ENCODE measurements around the gene RSPO1. TPM values are rescaled to one million over a fixed set of nuclear protein-coding genes. Genes with fewer than 3 reads are reported as not detected.
A peak's percentile ranks its signal among the peaks of the same experiment; 100 is the strongest.

The RSPO1 gene
- total and polyA plus RNA-seq, 2 donors (not counting 1 experiment from before 2014, with no cell fraction given) = not detected

DNA sequence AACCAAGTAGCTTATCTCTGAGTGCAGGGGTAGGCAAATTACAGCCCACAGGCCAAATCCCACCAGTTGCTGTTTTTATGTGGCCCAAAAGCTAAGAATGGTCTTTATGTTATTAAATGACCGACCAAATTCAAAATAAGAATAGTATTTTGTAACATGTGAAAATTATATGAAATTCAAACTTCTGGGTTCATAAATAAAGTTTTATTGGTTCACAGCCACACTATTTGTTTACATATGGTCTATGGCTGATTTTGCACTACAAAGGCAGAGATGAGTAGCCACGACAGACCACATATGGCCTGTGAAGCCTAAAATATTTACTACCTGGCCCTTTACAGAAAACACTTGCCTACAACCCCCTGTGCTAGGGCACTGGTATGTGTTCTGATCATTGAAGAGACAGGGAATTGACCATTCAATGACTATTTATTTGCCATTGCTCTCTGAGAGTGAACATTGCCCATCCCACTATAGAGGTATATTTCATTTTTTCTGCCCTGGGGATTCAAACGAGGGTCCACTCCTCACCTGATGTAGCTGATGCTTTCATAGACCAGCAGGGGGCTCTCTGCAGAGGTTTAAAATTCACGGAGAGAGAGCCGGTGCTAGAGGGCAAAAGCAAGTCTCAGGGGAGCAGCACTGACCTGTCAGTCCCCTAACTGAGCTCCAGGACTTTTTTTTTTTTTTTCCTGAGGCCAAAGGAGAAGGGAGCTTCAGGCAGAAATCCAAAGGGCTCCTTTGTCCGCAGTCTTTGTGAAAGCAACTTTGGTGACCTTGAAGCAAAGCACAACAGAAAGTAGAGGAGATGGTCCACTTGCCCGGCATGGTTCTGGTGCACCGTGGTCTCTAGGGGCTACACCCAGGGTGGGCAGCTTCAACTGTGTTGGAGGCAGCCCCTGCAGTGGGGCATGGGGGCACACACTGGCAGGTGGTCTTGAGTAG is 31.7 kb downstream of the RSPO1 start:
- 37% methylated on average over 6 of the region's 8 CpGs for WGBS (ENCODE audit: insufficient coverage)
- ChIA-PET CTCF (interaction anchor here (0.7 to 13.5 kb wide), 27 partner anchors 8 to 1232 kb away, joined by 3 to 328 read pairs (median 4); partner anchors contain the start of genes GNL2, MTF1 and SNIP1), POLR2A (interaction anchor here (0.6 kb wide), 2 partner anchors 16 to 79 kb away, joined by 3 read pairs; no protein-coding TSS in a partner anchor)
- H3K4me1 Mint-ChIP-seq = no peaks in the 10 kb centered on the region
- TF ChIP-seq EZH2 (IDR thresholded peaks at IDR 0.05; ENCODE audit: borderline replicate concordance, insufficient read depth, low read depth, low read length, poor library complexity, severe bottlenecking) = no peak
- TF ChIP-seq, protein P1, sequence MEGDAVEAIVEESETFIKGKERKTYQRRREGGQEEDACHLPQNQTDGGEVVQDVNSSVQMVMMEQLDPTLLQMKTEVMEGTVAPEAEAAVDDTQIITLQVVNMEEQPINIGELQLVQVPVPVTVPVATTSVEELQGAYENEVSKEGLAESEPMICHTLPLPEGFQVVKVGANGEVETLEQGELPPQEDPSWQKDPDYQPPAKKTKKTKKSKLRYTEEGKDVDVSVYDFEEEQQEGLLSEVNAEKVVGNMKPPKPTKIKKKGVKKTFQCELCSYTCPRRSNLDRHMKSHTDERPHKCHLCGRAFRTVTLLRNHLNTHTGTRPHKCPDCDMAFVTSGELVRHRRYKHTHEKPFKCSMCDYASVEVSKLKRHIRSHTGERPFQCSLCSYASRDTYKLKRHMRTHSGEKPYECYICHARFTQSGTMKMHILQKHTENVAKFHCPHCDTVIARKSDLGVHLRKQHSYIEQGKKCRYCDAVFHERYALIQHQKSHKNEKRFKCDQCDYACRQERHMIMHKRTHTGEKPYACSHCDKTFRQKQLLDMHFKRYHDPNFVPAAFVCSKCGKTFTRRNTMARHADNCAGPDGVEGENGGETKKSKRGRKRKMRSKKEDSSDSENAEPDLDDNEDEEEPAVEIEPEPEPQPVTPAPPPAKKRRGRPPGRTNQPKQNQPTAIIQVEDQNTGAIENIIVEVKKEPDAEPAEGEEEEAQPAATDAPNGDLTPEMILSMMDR (IDR thresholded peaks at IDR 0.05) = peak; percentile 83
- H3K27ac Mint-ChIP-seq = no peak overlapping the region
- Histone ChIP-seq H3K4me3 (ENCODE audit: control extremely low read depth in 1 of 5, extremely low read depth in 1 of 5, insufficient read depth in 1 of 5, low read depth in 2 of 5, low read length in 4 of 5) (no peak overlapping the region), H3K79me2 (ENCODE audit: control insufficient read depth, insufficient read depth, low read length) (no peaks in the 10 kb centered on the region), H3K27me3 (replicated peaks in 1 of 4; ENCODE audit: control extremely low read depth in 1 of 4, control insufficient read depth in 3 of 4, insufficient read depth in 4 of 4, low read length in 3 of 4) (peaks cover 0 to 3% (median 1%) of the 10 kb centered on the region in 4 experiments), H3K36me3 (replicated peaks in 1 of 2; ENCODE audit: control extremely low read depth in 1 of 2, control insufficient read depth in 1 of 2, extremely low read depth in 1 of 2, insufficient read depth in 2 of 2, low read length in 1 of 2) (no peaks in the 10 kb centered on the region), H3K9ac (ENCODE audit: low read length) (no peak overlapping the region), H3K4me2 (replicated peaks; ENCODE audit: low read depth, low read length, poor library complexity, severe bottlenecking) (peak overlapping the region; percentile 51), H2AFZ (ENCODE audit: insufficient read depth, low read depth, low read length, poor library complexity, severe bottlenecking) (no peak overlapping the region), H3K9me3 (ENCODE audit: control extremely low read depth in 1 of 3, control insufficient read depth in 2 of 3, insufficient read depth in 1 of 3, low read length in 2 of 3) (no peaks in the 10 kb centered on the region), H3K4me1 (ENCODE audit: control insufficient read depth in 2 of 2, insufficient read depth in 2 of 2, low read length in 2 of 2) (peaks cover 4% of the 10 kb centered on the region in 2 donors), H4K20me1 (ENCODE audit: control insufficient read depth, insufficient read depth, low read length, poor library complexity, severe bottlenecking) (no peaks in the 10 kb centered on the region), H3K27ac (ENCODE audit: low read length in 2 of 2) (no peak overlapping the region)
- DNase-seq (peak; percentile 66), ATAC-seq (ENCODE audit: low read depth) (peak; percentile 64)
- H3K27me3 Mint-ChIP-seq = peaks cover 12% of the 10 kb centered on the region
- no peaks in the 10 kb centered on the region for H3K9me3 Mint-ChIP-seq (ENCODE audit: insufficient read depth)
- intact Hi-C loops (cut with micrococcal nuclease) = loop anchor here (1.0 kb wide), 1 partner anchor 79 kb away; no protein-coding TSS in a partner anchor
- H3K4me3 Mint-ChIP-seq = no peak overlapping the region

DNA sequence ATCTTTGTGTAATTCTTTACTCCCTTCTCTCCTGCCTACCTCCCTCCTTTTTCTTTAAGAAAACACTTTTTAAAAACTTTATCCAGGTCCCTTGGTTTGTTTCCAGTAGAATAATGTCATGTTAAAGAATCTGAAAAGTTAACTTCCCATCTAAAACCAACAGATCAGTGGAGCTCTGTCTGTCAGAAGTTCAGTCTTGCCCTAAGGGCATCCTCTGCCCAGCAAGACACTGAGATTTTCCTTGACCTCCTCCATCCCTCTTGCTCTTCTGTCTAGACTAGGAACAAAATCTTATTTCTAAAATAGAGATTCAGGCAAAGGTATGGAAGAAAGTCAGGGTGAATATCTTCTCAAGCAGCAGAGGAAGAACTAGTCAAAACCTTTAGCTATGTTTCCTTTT is 33.3 kb downstream of the RSPO1 start:
- Mint-ChIP-seq H3K4me1 (no peaks in the 10 kb centered on the region), H3K27ac (no peak overlapping the region), H3K27me3 (peaks cover 9% of the 10 kb centered on the region), H3K4me3 (no peak overlapping the region), H3K9me3 (ENCODE audit: insufficient read depth) (no peaks in the 10 kb centered on the region)
- H3K4me2 ChIP-seq (replicated peaks; ENCODE audit: low read depth, low read length, poor library complexity, severe bottlenecking) = no peak overlapping the region
- ATAC-seq (ENCODE audit: low read depth) (no peak), DNase-seq (no peak)
- intact Hi-C loops (cut with micrococcal nuclease) = no loop called here
- no peaks in the 10 kb centered on the region for H4K20me1 ChIP-seq (ENCODE audit: control insufficient read depth, insufficient read depth, low read length, poor library complexity, severe bottlenecking)
- no peaks in the 10 kb centered on the region for H3K9me3 ChIP-seq (ENCODE audit: control extremely low read depth in 1 of 3, control insufficient read depth in 2 of 3, insufficient read depth in 1 of 3, low read length in 2 of 3)
- H2AFZ ChIP-seq (ENCODE audit: insufficient read depth, low read depth, low read length, poor library complexity, severe bottlenecking) = no peak overlapping the region
- H3K27ac ChIP-seq (ENCODE audit: low read length in 2 of 2) = no peak overlapping the region
- no peaks in the 10 kb centered on the region for H3K36me3 ChIP-seq (replicated peaks in 1 of 2; ENCODE audit: control extremely low read depth in 1 of 2, control insufficient read depth in 1 of 2, extremely low read depth in 1 of 2, insufficient read depth in 2 of 2, low read length in 1 of 2)
- no peaks in the 10 kb centered on the region for H3K79me2 ChIP-seq (ENCODE audit: control insufficient read depth, insufficient read depth, low read length)
- peaks cover 4% of the 10 kb centered on the region in 2 donors for H3K4me1 ChIP-seq (ENCODE audit: control insufficient read depth in 2 of 2, insufficient read depth in 2 of 2, low read length in 2 of 2)
- H3K9ac ChIP-seq (ENCODE audit: low read length) = no peak overlapping the region
- H3K4me3 ChIP-seq (ENCODE audit: control extremely low read depth in 1 of 5, extremely low read depth in 1 of 5, insufficient read depth in 1 of 5, low read depth in 2 of 5, low read length in 4 of 5) = no peak overlapping the region
- TF ChIP-seq, protein P1 (IDR thresholded peaks at IDR 0.05) = no peak
- no peak for TF ChIP-seq EZH2 (IDR thresholded peaks at IDR 0.05; ENCODE audit: borderline replicate concordance, insufficient read depth, low read depth, low read length, poor library complexity, severe bottlenecking)
- CTCF ChIA-PET = interaction anchor here (1.3 to 13.5 kb wide), 3 partner anchors 79 to 258 kb away, joined by 4 to 328 read pairs (median 27); partner anchors contain the start of gene MTF1
- POLR2A ChIA-PET = no interaction called here
- peaks cover 0 to 3% (median 1%) of the 10 kb centered on the region in 4 experiments for H3K27me3 ChIP-seq (replicated peaks in 1 of 4; ENCODE audit: control extremely low read depth in 1 of 4, control insufficient read depth in 3 of 4, insufficient read depth in 4 of 4, low read length in 3 of 4)

Data from B cell (primary cell).